Skeletal muscle tissue (tissue), 4 donors: Measurements from ENCODE around the gene SSBP2. TPM values are rescaled to one million over a fixed set of nuclear protein-coding genes. Genes with fewer than 3 reads are reported as not detected.
"Not testable (repeated sequence)": the region's sequence is repeated elsewhere in the genome, so short reads cannot be mapped to it uniquely, and the experiment has no call there.

Experiments
- H3K27ac ChIP-seq: one replicate; pipeline ENCODE4 v1.7.0; 2013; ENCODE audit warnings: mild to moderate bottlenecking, low read depth, low read length, inconsistent platforms
- H3K27me3 ChIP-seq, 3 donors: one replicate each; pipeline ENCODE4 v1.7.0; 2013; ENCODE audit warnings: low read length in 3 of 3; ENCODE audit not compliant: control insufficient read depth in 3 of 3, insufficient read depth in 3 of 3
- H3K36me3 ChIP-seq, 3 donors: one replicate each; pipeline ENCODE4 v1.7.0; 2013; ENCODE audit warnings: low read length in 3 of 3; ENCODE audit not compliant: control insufficient read depth in 3 of 3, insufficient read depth in 3 of 3
- H3K4me1 ChIP-seq, 3 donors: one replicate each; pipeline ENCODE4 v1.7.0; 2013; ENCODE audit warnings: low read length in 3 of 3, mild to moderate bottlenecking in 3 of 3; ENCODE audit not compliant: control insufficient read depth in 3 of 3, insufficient read depth in 3 of 3
- H3K4me3 ChIP-seq, 3 donors: one replicate each; pipeline ENCODE4 v1.7.0; 2013; ENCODE audit warnings: low read length in 3 of 3
- H3K9ac ChIP-seq, 3 donors: one replicate each; pipeline ENCODE4 v1.7.0; 2013; ENCODE audit warnings: low read length in 3 of 3, mild to moderate bottlenecking in 3 of 3, moderate library complexity in 2 of 3, low read depth in 1 of 3
- H3K9me3 ChIP-seq, 3 donors: one replicate each; pipeline ENCODE4 v1.7.0; 2013; ENCODE audit warnings: low read length in 3 of 3; ENCODE audit not compliant: control insufficient read depth in 3 of 3
- total RNA-seq: library from RNA; depleted of rRNA; stranded (reverse); fragments of >200 nt; gene quantifications from one replicate; pipeline ENCODE4 v1.2.3, GENCODE V29; 2014
- donor health status: Osteomylitis.

The SSBP2 gene
- total RNA-seq, 1 donor from 2014 or later, result 44.4 TPM

DNA sequence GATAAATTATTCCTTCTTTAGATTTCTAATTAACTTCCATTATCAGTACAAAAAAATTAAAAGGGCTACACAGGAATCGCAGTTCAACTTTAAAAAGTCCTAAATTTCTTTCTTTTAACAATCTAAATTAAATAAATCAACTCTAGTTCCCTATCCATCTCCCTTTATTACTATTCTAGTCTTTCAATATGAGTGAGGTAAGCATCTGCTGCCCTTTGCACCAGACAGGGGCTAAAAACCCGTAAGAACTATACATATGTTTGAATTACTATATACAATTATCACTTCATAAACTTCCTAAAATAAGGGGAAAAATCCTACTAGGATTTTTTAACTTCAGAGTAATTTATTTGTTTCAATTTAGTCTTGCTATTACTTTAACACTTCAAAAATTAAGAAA is 145.6 kb downstream of the SSBP2 start:
- no peak overlapping the region for H3K9ac ChIP-seq
- H3K4me1 ChIP-seq, result no peaks in the 10 kb centered on the region
- peaks cover 2 to 17% (median 4%) of the 10 kb centered on the region in 3 donors for H3K36me3 ChIP-seq

GRCh38 chr5:81604193-81604592 is 146.7 kb downstream of the SSBP2 start:
- Histone ChIP-seq H3K27me3 (no peaks in the 10 kb centered on the region), H3K36me3 (peaks cover 0 to 14% (median 2%) of the 10 kb centered on the region in 3 donors), H3K9ac (no peak overlapping the region), H3K4me3 (no peak overlapping the region), H3K4me1 (no peaks in the 10 kb centered on the region), H3K9me3 (no peaks in the 10 kb centered on the region), H3K27ac (no peak overlapping the region)

More for the DNA sequence above, 145.6 kb downstream of the SSBP2 start:
- Histone ChIP-seq H3K27me3 (no peaks in the 10 kb centered on the region), H3K27ac (no peak overlapping the region), H3K4me3 (no peak overlapping the region), H3K9me3 (peaks cover 0 to 4% (median 0%) of the 10 kb centered on the region in 3 donors)

- H3K9ac ChIP-seq, result no peak overlapping the region
- no peaks in the 10 kb centered on the region for H3K4me1 ChIP-seq
- H3K27ac ChIP-seq, result no peak overlapping the region
- H3K36me3 ChIP-seq, result peaks cover 0 to 23% (median 2%) of the 10 kb centered on the region in 3 donors
- no peak overlapping the region for H3K4me3 ChIP-seq
- H3K27me3 ChIP-seq, result no peaks in the 10 kb centered on the region
- peaks cover 0 to 6% (median 0%) of the 10 kb centered on the region in 3 donors for H3K9me3 ChIP-seq
These were observed 149.0 kb downstream of the SSBP2 start for GRCh38 chr5:81601919-81602318.

DNA sequence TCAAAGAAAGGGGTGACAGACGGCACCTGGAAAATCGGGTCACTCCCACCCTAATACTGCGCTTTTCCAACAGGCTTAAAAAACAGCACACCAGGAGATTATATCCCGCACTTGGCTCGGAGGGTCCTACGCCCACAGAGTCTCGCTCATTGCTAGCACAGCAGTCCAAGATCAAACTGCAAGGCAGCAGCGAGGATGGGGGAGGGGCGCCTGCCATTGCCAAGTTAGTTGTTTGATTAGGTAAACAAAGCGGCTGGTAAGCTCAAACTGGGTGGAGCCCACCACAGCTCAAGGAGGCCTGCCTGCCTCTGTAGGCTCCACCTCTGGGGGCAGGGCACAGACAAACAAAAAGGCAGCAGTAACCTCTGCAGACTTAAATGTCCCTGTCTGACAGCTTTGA is 158.8 kb downstream of the SSBP2 start:
- H3K27ac ChIP-seq, H3K36me3 ChIP-seq, H3K9ac ChIP-seq, H3K27me3 ChIP-seq, H3K4me3 ChIP-seq, H3K9me3 ChIP-seq, H3K4me1 ChIP-seq: not testable (repeated sequence)

DNA sequence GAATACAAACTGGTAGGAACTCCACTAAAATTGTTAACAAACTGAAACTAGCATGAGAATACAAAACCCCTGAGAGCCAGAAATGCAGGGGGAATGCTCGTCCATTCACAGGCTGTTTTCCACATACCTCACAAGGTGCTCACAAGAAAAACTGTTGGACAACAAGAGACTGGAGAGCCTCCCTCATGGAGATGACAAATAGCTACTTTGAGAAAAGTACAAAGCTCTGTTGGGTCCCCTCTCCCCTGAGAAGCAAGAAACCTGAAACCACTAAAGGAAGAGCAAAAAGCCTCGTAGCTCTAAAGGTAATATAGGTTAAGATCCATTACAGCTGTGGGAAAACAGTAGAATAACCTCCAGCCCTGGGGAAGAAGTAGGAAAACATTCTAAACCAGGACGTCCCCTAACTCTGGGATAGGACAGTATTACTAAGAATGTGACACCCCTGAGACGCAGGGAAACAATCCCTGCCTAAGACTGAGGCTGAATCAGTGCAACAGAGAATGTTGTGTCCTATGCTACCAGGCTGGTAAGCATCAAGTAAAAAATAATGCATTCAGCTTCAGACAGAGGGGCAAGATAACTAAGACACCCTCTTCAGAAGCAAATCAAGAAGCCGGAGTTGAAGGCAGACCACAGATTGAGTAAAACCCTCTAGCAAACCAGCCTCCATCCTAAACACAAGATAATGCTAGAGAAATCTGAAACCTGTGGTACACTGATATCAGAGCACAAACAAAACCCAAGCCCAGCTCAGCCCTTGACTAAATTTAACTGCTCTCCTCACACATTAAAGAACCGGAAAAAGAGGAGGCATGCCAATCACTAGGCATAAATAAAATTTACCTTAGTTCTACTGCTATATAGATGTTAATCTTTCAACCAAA is 160.2 kb downstream of the SSBP2 start:
- no peak overlapping the region for H3K9ac ChIP-seq
- H3K9me3 ChIP-seq, result no peaks in the 10 kb centered on the region
- H3K36me3 ChIP-seq, result no peaks in the 10 kb centered on the region
- H3K4me3 ChIP-seq, result peak overlapping the region in 1 of 3 donors; percentile 34
- no peak overlapping the region for H3K27ac ChIP-seq
- H3K27me3 ChIP-seq, result no peaks in the 10 kb centered on the region
- peaks cover 0 to 8% (median 4%) of the 10 kb centered on the region in 3 donors for H3K4me1 ChIP-seq

DNA sequence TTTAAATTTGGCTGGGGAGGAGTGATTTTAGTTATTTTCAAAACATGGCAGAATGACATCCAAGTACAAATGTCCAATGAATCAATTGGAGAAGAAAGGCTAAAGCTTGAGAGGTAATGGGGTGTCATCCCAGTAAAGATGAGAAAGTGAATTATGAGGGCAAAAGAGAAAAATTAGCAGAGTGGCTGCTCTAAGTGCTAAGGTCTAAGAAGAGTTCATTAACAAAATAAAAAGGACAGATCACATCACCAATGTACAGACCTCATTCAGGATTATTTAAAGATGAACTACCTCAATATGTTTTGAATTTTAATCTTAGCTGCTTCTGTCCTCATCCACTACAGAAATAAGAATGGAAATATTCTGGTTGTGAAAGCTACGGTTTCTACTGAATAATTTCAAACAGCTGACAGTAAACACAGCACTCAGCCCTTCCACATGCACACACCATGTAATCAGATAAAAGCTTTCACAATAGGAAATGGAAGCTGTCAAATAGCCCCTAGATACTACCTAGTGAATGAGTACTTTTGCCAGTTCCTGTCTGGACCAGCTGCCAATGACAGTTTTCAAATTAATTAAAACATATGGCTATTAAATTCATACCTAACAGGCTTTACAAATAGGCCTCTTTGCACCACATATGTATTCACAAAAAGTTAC is 171.5 kb downstream of the SSBP2 start:
- H3K27ac ChIP-seq, result no peak overlapping the region
- no peaks in the 10 kb centered on the region for H3K9me3 ChIP-seq
- no peaks in the 10 kb centered on the region for H3K36me3 ChIP-seq
- no peak overlapping the region for H3K4me3 ChIP-seq
- H3K9ac ChIP-seq, result no peak overlapping the region
- H3K4me1 ChIP-seq, result no peaks in the 10 kb centered on the region
- no peaks in the 10 kb centered on the region for H3K27me3 ChIP-seq

DNA sequence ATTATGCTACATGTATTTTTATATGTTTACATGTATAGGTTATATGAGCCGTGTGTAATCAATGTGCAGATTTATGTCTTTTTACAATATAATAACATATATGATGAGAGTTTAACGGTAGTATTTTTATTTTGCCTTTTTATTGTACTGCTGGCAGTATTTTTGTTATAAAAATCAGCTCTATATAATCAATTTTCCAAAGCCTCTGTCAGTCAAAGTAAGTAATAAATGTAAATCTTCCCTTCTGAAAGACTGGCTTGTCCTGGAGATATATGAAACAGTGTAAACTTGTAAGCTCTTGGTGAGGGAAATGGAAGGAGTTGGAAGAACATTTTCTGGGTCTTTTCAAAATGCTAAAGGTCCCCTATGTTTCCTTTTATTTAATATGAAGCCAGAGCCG is 173.8 kb downstream of the SSBP2 start:
- H3K4me1 ChIP-seq, result no peaks in the 10 kb centered on the region
- no peak overlapping the region for H3K4me3 ChIP-seq
- H3K27ac ChIP-seq, result no peak overlapping the region
- H3K9me3 ChIP-seq, result no peaks in the 10 kb centered on the region
- no peak overlapping the region for H3K9ac ChIP-seq
- no peaks in the 10 kb centered on the region for H3K36me3 ChIP-seq
- H3K27me3 ChIP-seq, result no peaks in the 10 kb centered on the region

DNA sequence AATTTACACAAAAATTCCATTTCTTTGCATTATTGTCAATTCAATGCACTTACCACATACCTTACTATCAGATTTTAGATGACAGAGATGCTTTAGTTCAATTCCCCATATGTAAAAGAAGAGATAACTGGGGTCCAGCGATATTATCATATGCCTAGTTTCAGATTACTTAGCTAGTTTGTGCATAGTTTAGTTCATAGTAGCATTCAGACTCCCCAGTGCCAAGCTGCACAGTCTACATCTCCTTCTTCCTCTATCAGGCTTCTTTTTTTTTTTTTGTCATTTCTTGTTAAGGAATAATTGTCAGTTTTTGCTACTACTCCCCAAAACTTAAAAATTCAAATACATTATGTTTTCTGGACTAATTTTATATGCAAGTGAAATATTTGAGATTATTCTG is 175.0 kb downstream of the SSBP2 start:
- Histone ChIP-seq H3K4me3 (no peak overlapping the region), H3K27ac (no peak overlapping the region), H3K4me1 (no peaks in the 10 kb centered on the region), H3K9ac (no peak overlapping the region), H3K27me3 (no peaks in the 10 kb centered on the region), H3K9me3 (no peaks in the 10 kb centered on the region), H3K36me3 (no peaks in the 10 kb centered on the region)

DNA sequence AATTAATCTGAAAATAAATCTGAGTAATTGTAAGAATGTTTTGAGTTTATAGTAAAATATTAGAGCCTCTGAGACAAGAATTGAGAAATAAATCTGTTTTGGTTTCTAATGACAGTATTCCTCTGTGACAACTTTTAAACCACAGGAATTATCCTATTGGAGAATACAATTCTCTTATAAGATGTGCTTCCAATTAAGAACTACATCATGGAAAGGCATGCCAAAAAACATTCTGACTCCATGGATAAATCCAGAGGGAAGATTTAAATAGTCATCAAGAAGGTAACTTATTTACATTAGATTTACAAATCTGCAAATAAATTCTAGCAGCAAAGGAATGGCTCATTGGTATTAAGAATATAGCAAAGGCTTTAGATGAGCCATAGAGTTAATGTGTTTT is 178.7 kb downstream of the SSBP2 start:
- no peak overlapping the region for H3K9ac ChIP-seq
- no peaks in the 10 kb centered on the region for H3K36me3 ChIP-seq
- no peaks in the 10 kb centered on the region for H3K4me1 ChIP-seq
- H3K4me3 ChIP-seq, result no peak overlapping the region
- no peaks in the 10 kb centered on the region for H3K27me3 ChIP-seq
- no peak overlapping the region for H3K27ac ChIP-seq
- no peaks in the 10 kb centered on the region for H3K9me3 ChIP-seq

DNA sequence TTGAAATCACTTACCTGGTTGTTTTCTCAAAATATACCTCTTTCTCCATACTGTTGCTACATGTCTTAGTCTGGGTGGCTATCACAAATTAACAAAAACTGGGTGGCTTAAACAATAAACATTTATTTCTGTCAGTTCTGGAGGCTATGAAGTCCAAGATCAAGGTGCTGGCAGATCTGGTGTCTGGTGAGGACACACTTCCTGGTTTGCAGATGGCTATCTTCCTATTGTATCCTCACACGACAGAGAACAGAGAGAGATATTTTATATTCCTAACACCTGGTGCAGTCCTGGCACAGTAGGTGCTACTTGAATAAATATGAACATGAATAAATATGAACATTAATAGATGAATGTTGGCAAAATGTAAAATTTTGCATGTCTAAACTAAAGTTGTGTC is 192.7 kb downstream of the SSBP2 start:
- Histone ChIP-seq H3K27me3 (no peaks in the 10 kb centered on the region), H3K36me3 (no peaks in the 10 kb centered on the region), H3K4me1 (peaks cover 0 to 2% (median 0%) of the 10 kb centered on the region in 3 donors), H3K9ac (no peak overlapping the region), H3K27ac (no peak overlapping the region), H3K9me3 (no peaks in the 10 kb centered on the region), H3K4me3 (no peak overlapping the region)
